Stimulated activated CD8-positive, alpha-beta memory T cell treated with anti-CD3 and anti-CD28 coated beads, Interleukin-7, amount 100 ng/mL, for 24 hours (primary cell): ENCODE measurements around the gene LACTBL1.
"Not testable (repeated sequence)": the region's sequence is repeated elsewhere in the genome, so short reads cannot be mapped to it uniquely, and the experiment has no call there.

ENCODE experiments used
- DNase-seq: peaks from one replicate; pipeline ENCODE4 v3.0.0-alpha.2; 2020; ENCODE audit warnings: low read depth

Gene LACTBL1

DNA sequence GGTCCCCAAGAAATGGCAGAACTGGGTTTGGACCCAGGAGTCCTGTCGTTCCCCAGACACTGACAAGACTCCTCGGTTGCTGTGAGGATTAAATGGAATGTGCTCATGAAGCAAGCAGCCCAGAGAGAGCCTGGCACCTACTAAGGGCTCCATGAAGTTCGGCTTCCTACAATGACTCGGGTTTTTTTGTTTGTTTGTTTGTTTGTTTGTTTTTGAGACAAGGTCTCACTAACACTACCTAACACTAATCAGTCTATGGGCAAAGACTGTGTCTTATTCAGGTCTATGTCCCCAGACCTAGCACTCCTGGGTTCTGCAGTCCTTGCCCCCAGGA lies 3.4 kb upstream of the LACTBL1 start:
- no peak for DNase-seq

GRCh38 chr1:22975694-22976093 lies 3.0 kb upstream of the LACTBL1 start:
- no peak for DNase-seq

- DNase-seq: no peak
Observed at GRCh38 chr1:22971611-22972405, 858 bp downstream of the LACTBL1 start.

GRCh38 chr1:22971161-22971560 lies 1.5 kb downstream of the LACTBL1 start:
- no peak for DNase-seq

DNA sequence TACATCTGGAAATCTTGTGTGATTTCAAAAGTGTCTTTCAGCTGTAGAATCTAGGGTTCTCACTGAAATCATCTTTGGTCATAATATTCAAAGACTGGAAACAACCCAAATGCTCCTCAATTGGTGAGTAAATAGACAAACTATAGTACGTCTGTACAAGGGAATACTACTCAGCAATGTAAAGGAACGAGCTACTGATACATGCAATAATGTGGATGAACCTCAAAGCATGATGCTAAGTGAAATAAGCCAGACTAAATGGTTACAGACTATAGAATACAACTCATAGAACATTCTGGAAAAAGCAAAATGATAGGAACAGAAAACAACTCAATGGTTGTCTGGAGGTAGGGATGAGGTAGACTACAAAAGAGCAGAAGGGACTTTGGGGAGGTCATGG lies 2.6 kb downstream of the LACTBL1 start:
- no peak for DNase-seq

- no peak for DNase-seq
Observed at GRCh38 chr1:22969304-22969709, 3.4 kb downstream of the LACTBL1 start.

GRCh38 chr1:22967833-22968232 lies 4.8 kb downstream of the LACTBL1 start:
- DNase-seq: no peak

DNA sequence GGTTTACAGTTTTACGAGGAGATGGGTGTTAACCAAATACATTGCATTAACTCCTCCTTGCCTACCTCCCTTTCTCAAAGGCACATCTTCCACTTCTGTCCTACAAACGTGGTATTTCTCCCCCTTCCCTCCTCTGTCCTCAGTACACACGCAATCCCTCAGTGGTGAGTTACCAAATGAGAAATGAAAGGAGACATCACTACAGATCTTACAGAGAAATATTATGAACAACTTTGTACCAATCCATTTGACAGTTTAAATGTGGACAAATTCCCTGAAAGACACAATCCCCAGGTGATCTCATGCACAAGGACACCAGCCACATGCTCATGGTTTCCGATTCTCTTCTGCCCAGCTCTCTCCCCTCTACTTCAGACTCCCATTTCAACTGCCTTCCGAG lies 6.4 kb downstream of the LACTBL1 start:
- DNase-seq: no peak

GRCh38 chr1:22963044-22963677 lies 9.5 kb downstream of the LACTBL1 start:
- DNase-seq: no peak

GRCh38 chr1:22962558-22962957 lies 10.1 kb downstream of the LACTBL1 start:
- DNase-seq: no peak

DNA sequence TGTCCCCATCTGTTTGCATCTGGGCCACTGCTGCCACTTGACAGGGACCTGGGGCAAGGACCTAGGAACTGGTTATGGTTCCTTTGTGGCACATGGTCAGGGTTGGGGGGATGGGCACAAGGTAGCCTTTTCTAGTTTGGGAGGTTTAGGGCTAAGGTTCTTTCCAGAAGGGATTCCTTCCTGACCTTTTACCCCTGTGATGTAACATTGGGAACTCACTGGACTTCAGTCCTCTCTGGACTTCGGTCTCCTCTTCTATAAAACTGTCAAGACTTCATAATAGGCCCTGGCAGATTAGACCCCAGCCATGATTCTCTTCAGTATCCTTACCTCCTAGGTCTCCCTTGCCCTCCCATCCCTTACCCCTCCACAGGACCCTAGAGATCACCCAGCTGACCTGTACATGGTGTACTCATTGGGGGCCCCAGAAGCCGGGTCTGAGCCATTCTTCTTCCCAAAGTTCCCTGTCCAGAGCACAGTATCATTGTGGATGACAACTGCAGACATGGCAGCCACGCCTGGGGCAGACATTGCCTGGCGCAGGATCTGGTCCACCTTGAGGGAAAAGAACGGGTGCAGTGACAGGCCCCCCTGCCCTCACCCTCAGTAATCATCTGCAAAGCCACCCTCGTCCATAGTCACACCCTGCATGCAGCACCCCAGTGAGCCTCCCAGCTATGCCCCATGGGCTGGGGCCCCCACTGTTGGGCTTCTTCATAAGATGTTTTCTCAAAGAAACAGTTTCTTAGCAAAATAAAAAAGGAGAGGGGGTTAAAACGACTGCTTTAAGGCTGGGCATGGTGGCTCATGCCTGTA lies 12.9 kb downstream of the LACTBL1 start:
- DNase-seq: no peak

GRCh38 chr1:22958556-22958955 lies 14.1 kb downstream of the LACTBL1 start:
- DNase-seq: no peak

- no peak for DNase-seq
Observed at GRCh38 chr1:22957066-22957465, 15.6 kb downstream of the LACTBL1 start.

DNA sequence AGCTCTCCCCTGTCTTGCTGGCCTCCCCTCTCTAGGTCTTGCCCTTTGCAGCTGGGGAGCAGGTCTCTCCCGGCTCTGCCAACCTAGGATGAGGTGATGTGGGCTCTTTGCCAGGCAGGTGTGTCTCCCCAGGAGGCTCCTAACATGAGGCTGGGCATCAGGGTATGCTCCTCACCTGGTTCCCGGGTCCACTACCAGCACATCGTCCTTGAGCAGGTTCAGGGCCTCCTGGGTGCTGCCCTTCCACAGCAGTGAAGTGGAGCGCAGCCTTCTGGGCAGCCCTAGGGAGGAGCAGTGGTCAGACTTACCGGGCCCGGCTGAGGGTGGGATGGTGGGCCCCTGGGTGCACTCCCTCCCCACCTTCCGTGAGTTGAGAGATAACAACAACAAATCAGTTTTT lies 17.5 kb downstream of the LACTBL1 start:
- DNase-seq: no peak

- DNase-seq: no peak
Observed at GRCh38 chr1:22953740-22954141, 18.9 kb downstream of the LACTBL1 start.

DNA sequence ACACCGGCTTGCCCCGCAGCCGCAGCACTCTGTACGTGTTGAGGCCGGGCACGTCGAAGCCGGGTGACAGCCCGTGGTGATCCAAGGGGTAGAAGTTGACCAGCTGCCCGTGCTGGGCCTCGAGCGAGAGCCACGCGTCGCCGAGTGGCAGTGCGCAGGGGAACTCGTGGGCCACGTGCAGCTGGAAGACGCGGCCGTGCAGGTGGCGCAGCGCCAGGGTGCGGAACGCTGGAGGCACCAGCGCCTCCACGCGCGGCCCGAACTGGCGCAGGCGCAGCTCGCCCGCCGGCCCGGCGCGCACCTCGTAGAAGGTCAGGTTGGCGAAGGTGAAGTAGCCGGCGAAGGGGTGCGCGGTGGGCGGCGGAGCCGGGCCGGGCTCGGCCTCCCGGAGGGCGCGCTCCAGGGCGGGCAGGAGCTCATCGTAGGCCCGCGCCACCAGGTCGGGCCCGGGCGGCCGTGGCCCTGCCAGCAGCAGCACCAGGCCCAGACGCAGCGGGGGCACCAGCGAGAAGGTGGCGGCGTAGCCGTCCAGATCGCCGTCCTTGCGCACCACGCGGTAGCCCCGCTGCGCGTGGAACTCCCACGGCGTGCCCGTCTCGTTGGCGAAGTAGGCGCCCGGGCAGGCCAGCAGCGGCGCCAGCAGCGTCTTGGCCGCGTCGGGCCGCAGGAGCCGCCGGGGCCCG lies 19.5 kb downstream of the LACTBL1 start:
- no peak for DNase-seq

GRCh38 chr1:22952694-22953056 lies 20.0 kb downstream of the LACTBL1 start:
- no peak for DNase-seq

DNA sequence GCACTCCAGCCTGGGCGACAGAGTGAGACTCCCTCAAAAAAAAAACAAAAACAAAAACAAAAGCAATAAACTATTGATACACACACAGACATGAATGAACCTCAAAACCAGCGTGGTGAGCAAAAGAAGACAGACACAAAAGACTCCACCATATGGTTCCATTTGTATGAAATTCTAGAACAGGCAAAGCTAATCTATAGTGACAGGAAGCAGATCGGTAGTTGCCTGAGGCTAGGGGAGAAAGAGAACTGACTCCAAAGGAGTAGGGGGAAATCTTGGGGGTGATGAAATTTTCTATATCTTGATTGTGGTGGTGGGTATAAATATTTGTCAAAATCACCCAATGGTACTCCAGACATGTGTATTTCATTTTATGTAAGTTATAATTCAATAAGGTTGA lies 20.9 kb downstream of the LACTBL1 start:
- DNase-seq: no peak

GRCh38 chr1:22949822-22950331 lies 22.8 kb downstream of the LACTBL1 start:
- DNase-seq: no peak

DNA sequence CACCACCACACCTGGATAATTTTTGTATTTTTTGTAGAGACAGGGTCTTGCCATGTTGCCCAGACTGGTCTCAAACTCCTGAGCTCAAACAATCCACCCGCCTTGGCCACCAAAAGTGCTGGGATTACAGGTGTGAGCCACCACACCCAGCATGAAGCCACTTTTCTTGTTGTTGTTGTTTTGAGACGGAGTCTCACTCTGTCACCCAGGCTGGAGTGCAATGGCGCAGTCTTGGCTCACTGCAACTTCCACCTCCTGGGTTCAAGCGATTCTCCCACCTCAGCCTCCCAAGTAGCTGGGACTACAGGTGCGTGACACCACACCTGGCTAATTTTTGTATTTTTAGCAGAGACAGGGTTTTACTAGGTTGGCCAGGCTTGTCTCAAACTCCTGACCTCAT lies 27.5 kb downstream of the LACTBL1 start:
- not testable (repeated sequence) for DNase-seq

DNA sequence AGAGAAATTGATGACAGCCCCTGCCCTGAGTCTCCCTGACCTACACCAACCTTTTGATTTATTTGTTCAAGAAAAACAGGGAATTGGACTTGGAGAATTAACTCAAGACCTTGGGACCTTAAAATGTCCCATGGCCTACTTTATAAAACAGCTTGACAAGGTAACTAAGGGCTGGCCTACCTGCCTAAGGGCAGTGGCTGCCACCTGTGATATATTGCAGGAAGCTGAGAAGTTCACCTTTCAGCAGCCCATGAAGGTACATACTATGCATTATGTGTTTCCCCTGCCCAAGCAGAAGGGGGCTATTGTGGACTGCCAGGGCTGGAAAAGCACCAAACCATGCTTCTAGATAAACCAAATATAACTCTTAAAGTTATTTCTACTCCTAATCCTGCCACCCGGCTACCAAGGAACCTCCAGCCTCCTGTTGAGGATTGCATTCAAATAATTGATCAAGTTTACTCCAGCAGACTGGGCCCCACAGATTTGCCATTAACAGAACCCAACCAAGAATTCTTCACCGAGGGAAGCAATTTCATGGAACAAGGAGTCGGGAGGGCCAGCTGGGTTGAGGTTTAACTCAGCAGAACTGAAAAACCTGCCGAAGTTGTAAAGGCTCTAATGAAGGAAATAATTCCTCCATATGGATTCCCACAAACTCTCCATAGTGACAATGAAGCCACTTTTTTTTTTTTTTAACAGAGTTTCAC lies 28.2 kb downstream of the LACTBL1 start:
- no peak for DNase-seq

- no peak for DNase-seq
Observed at GRCh38 chr1:22941257-22941656, 31.4 kb downstream of the LACTBL1 start.
